HG02588 (cell line): ENCODE results near the gene SRGAP1.
"Not testable (repeated sequence)": the region's sequence is repeated elsewhere in the genome, so short reads cannot be mapped to it uniquely, and the experiment has no call there.

Source experiments
- ATAC-seq: cut with Tn5 transposase; IDR thresholded peaks from one replicate; pipeline ENCODE4 v1.9.1; 2021; ENCODE audit warnings: mild to moderate bottlenecking, moderate library complexity; ENCODE audit not compliant: unreplicated experiment

SRGAP1 gene

GRCh38 chr12:64145226-64145625, 300.7 kb downstream of the SRGAP1 start:
- ATAC-seq = no peak

GRCh38 chr12:64147011-64147631, 302.6 kb downstream of the SRGAP1 start:
- no peak for ATAC-seq

GRCh38 chr12:64147875-64148274, 303.4 kb downstream of the SRGAP1 start:
- ATAC-seq = no peak

- ATAC-seq = no peak
Measured at GRCh38 chr12:64154677-64155076, 310.2 kb downstream of the SRGAP1 start.

- no peak for ATAC-seq
Measured at GRCh38 chr12:64157110-64157509, 312.6 kb downstream of the SRGAP1 start.

GRCh38 chr12:64160021-64160710, 315.7 kb downstream of the SRGAP1 start:
- no peak for ATAC-seq

- ATAC-seq = no peak
Measured at GRCh38 chr12:64160711-64161060, 316.2 kb downstream of the SRGAP1 start.

- ATAC-seq = not testable (repeated sequence)
Measured at GRCh38 chr12:64166606-64167005, 322.1 kb downstream of the SRGAP1 start.

- not testable (repeated sequence) for ATAC-seq
Measured at GRCh38 chr12:64167041-64167440, 322.5 kb downstream of the SRGAP1 start.

- ATAC-seq = no peak
Measured at GRCh38 chr12:64170024-64170423, 325.5 kb downstream of the SRGAP1 start.

- no peak for ATAC-seq
Measured at GRCh38 chr12:64170730-64171129, 326.2 kb downstream of the SRGAP1 start.

GRCh38 chr12:64171715-64172114, 327.2 kb downstream of the SRGAP1 start:
- no peak for ATAC-seq

- no peak for ATAC-seq
Measured at GRCh38 chr12:64172143-64172970, 327.9 kb downstream of the SRGAP1 start.

- ATAC-seq = no peak
Measured at GRCh38 chr12:64173456-64173855, 329.0 kb downstream of the SRGAP1 start.

GRCh38 chr12:64175254-64175945, 330.9 kb downstream of the SRGAP1 start:
- no peak for ATAC-seq

- ATAC-seq = no peak
Measured at GRCh38 chr12:64177001-64177400, 332.5 kb downstream of the SRGAP1 start.

GRCh38 chr12:64178122-64178521, 333.6 kb downstream of the SRGAP1 start:
- ATAC-seq = no peak

GRCh38 chr12:64180951-64181350, 336.5 kb downstream of the SRGAP1 start:
- ATAC-seq = no peak

GRCh38 chr12:64181430-64182291, 337.2 kb downstream of the SRGAP1 start:
- no peak for ATAC-seq

- ATAC-seq = no peak
Measured at GRCh38 chr12:64184216-64184615, 339.7 kb downstream of the SRGAP1 start.
